Uterus (tissue), 2 donors: Measurements from ENCODE around the gene PCDHGA10.
A peak's percentile ranks its signal among the peaks of the same experiment; 100 is the strongest.

ENCODE experiments used
- CTCF ChIP-seq, 4 experiments: fragments of 200-600 bp in 2 of 4; fragments of 450-650 bp in 2 of 4; sonication (generic) in 2 of 4; IDR thresholded peaks; one replicate each; pipeline ENCODE4 v1.5.1; 2016 to 2019; ENCODE audit warnings: antibody characterized with exemption in 4 of 4, mild to moderate bottlenecking in 2 of 4, moderate library complexity in 1 of 4
- POLR2A ChIP-seq, 2 donors: fragments of 450-650 bp; IDR thresholded peaks; one replicate each; pipeline ENCODE4 v1.6.1; 2016; ENCODE audit warnings: antibody characterized with exemption in 2 of 2, mild to moderate bottlenecking in 1 of 2, moderate library complexity in 1 of 2

GRCh38 chr5:141412854-141413539, at the start of gene PCDHGA10:
- TF ChIP-seq POLR2A (IDR thresholded peaks at IDR 0.05) (no peak), CTCF (IDR thresholded peaks at IDR 0.05) (peak in 1 of 4 experiments; percentile 4)
